Endothelial cell of umbilical vein (primary cell): ENCODE results near the gene AMOT.

ENCODE experiments used
- CTCF ChIP-seq, 2 donors: IDR thresholded peaks; 1 replicate in 1 of 2; 2 replicates in 1 of 2; pipeline ENCODE4 v1.5.1; 2011; ENCODE audit warnings: low read length in 2 of 2, mild to moderate bottlenecking in 2 of 2, moderate library complexity in 2 of 2, control low read depth in 1 of 2, inconsistent platforms in 1 of 2, low read depth in 1 of 2; ENCODE audit not compliant: insufficient read depth in 1 of 2; ENCODE audit errors: extremely low read depth in 1 of 2
- POLR2A ChIP-seq: IDR thresholded peaks from 2 replicates; pipeline ENCODE4 v1.6.1; 2012; ENCODE audit warnings: low read depth, mild to moderate bottlenecking, control low read depth, low read length

- TF ChIP-seq POLR2A (no peak), CTCF (IDR thresholded peaks at IDR 0.05; ENCODE audit: extremely low read depth in 1 of 2, insufficient read depth in 1 of 2, low read depth in 1 of 2, low read length in 2 of 2) (no peak)
Observed at GRCh38 chrX:112800971-112801775, 39.5 kb downstream of the AMOT start.
